Astrocyte of the spinal cord (primary cell): Measurements from ENCODE around the gene ICAM5.
"Not testable (repeated sequence)": the region's sequence is repeated elsewhere in the genome, so short reads cannot be mapped to it uniquely, and the experiment has no call there.

Experiments used
- DNase-seq: peaks from one replicate; pipeline ENCODE4 v3.0.0; 2011; ENCODE audit warnings: low read depth, low spot score
- H3K4me3 ChIP-seq: 2 replicates; pipeline ENCODE4 v1.5.1; 2011; ENCODE audit warnings: low read depth, mild to moderate bottlenecking, low read length, moderate library complexity
- in situ Hi-C: cut with HindIII; loops from 2 replicates; pipeline ENCODE4 v1.10.0; 2017; ENCODE audit warnings: low sequenced_read_pairs
- TF ChIP-seq, protein P1 (sequence below): IDR thresholded peaks from 2 replicates; pipeline ENCODE4 v1.5.1; 2012; ENCODE audit warnings: low read depth, mild to moderate bottlenecking, low read length, inconsistent platforms

Gene ICAM5

DNA sequence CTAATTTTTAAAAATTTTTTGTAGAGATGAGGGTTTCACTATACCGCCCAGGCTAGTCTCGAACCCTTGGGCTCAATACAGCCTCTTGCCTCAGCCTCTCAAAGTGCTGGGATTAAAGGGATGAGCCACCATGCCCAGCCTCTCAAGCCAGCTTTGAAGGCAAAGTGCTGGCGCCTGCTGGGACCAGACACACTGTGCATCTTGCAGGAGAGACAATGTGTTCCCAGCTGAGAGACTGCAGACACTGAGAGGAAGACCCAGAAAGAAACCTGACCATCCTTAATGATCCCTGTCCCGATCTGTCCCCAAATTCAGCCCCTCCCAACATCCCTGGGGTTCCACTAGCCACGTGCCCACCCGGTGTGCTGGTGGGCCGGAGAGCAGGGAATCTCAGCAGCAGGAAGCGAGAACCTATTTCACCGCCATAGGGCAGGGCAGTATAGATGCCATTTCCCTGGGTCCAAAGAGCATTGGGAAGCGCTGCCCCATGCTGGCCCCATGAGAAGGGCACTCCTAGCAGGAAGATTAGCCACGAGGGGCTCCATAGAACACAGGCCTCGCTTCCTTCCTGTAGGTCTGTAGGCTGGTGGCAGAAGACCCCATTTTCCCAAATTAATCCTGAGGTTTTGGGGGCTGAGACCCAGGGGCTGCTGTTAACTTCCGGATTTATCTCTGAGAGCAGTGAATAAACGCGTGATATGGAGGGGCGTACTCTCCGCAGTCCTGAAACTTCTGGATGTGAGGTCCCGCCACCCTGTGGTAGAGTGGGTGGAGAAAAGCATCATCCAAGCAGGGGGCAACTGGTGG, 42.6 kb downstream of the ICAM5 start:
- in situ Hi-C loops: no loop called here
- peak overlapping the region; percentile 92 for H3K4me3 ChIP-seq
- TF ChIP-seq, protein P1, sequence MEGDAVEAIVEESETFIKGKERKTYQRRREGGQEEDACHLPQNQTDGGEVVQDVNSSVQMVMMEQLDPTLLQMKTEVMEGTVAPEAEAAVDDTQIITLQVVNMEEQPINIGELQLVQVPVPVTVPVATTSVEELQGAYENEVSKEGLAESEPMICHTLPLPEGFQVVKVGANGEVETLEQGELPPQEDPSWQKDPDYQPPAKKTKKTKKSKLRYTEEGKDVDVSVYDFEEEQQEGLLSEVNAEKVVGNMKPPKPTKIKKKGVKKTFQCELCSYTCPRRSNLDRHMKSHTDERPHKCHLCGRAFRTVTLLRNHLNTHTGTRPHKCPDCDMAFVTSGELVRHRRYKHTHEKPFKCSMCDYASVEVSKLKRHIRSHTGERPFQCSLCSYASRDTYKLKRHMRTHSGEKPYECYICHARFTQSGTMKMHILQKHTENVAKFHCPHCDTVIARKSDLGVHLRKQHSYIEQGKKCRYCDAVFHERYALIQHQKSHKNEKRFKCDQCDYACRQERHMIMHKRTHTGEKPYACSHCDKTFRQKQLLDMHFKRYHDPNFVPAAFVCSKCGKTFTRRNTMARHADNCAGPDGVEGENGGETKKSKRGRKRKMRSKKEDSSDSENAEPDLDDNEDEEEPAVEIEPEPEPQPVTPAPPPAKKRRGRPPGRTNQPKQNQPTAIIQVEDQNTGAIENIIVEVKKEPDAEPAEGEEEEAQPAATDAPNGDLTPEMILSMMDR: no peak
- DNase-seq: no peak

DNA sequence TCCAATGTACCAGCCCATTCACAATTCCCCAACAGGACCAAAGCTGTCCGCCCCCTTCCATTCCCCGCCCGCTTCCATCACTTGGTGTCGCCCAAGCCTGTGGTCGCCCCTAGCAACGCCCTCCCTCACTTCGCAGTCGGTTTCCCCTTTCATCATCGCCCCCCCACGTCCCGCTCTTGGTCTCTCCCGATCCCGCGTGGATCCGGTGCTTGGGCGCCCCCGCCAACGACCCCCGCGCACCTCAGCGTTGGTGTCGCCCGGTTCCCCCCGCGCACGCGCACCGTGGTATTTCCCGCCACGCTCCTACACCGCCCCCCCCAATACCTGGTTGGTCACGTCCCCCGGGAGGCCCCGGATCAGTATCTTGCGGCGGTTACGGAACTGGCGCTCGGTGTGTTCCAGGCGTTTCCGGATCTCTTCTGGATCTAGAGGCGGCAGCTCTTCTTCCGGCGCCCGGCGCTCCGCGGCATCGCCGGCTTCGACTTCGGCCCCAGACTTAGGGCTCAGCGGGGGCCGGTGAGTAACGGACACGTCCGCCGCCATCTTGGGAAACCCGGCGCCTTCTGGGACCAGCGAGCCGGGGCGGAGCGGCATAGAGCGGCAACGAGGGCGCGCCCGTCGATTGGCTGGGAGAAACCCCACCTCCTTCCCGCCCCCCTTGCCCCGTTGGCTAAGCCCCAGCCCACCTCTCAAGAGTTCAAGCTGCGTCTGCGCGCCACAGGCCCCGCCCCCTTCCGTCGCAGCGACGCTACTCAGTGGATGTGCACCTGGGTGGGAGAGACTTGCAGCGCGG, 43.4 kb downstream of the ICAM5 start, which contains the start of gene RAVER1:
Gene RAVER1, minus strand, starts transcription at position 565 of the 793 bp plus-strand sequence. Its CDS starts 22 bp downstream, at position 543.
- H3K4me3 ChIP-seq: peak within 1 kb of the TSS; percentile 92
- DNase-seq: peak; percentile 98
- in situ Hi-C loops: no loop called here
- TF ChIP-seq, protein P1: no peak

DNA sequence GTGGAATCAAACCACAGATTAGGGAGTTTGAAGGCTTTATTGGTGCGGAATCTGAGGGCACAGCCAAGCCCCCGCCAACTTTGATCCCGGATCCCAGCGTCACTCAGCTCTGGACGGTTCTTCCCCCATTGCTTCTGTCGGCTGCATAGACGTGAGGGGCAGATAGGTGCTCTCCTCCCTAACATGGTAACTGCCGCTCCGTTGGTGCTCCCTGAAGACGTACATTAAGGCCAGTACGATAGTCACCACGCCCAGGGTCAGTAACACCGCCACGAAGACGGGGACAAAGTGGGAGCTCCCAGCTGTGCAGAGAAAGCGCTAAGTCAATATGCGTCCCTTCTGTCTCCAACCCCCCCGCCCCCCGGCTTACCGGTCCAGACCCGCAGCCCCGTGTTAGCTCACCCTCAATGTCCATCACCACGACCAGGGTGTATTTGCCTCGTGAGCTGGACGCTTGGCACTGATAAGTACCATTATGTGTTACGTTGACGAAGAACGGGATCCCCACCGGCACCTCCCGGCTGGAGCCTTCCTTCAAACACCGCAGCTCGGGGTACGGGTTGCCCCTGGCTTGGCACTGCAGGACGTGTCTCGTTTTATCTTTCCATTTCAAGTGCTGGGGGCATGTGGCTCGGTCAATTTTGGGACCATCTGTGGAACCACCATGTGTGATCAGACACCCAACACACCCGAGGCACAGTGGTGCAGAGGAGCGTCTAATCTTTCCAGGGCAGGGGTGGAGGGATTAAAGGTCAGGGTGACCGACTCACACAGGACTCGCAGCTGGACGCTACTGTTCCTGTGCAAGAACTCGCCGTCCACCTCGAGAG, 44.2 kb downstream of the ICAM5 start:
- H3K4me3 ChIP-seq: peak overlapping the region; percentile 92
- TF ChIP-seq, protein P1: no peak
- in situ Hi-C loops: no loop called here
- DNase-seq: peak; percentile 7

DNA sequence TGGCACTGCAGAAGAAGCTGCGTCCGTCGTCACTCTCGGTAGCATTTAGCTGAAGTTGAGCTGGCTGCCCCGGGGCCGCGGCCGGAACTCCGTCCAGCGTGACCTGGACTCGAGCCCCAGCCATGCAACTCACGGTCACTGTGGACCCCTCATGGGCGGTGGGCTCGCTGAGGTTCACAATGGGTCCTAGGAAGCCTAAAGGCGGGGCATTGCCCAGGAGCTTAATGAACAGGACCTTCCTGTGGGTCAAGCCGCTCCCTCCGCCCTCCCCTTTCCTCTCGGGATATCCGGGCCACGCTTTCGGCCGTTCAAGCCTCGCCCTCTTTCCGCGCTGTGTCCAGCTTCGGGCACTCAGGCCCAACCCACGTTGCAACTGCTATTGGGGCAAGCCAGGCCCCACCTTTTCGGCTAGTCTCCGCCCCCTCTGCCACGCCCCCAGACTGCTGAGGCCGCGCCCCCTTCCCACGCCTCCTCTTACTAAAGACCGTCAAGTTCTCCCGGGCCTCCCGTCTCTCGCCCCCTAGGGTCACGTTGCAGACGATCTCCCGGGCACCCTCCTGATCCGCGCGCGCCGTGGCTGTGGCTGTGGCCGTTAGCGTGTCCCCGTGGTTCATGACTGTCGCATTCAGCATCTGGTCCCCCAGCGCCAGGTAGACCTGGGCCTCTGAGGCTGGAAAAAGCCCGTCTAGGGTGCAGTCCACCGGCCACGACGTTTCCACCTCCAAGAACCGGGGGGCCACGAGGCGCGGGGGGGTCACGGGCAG, 45.0 kb downstream of the ICAM5 start:
- TF ChIP-seq, protein P1: no peak
- DNase-seq: peak; percentile 95
- in situ Hi-C loops: no loop called here
- peak overlapping the region; percentile 92 for H3K4me3 ChIP-seq

DNA sequence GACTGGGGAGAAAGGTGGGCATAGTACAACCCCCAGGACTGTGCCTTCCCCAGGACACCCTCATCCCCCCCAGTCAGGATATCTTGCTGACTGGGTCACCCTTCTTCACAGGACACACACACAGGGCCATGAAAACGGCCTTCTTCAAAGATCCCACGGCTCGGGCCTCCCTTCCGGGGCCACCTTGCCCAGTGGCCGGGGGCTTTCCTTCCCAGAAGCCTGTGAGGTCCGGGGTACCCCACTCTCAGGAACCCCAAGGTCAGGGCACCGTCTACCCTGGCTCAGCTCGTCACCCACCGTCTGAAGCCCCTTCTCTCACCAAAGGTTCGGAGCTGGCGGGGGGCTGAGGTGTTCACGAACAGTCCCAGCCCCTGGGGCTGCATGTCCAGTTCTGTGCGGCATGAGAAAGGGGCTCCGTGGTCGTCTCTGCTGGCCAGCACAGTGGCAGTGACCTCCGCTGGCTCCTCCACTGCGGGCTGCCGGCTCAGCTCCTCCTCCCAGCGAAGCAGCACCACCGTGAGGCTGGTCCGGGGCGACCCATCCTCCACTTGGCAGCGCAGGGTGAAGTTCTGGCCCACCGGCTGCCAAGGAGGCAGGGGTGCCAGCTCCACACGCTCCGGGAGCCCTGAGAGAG, 45.7 kb downstream of the ICAM5 start:
- no peak overlapping the region for H3K4me3 ChIP-seq
- no peak for DNase-seq
- in situ Hi-C loops: no loop called here
- TF ChIP-seq, protein P1: no peak

- H3K4me3 ChIP-seq, DNase-seq, in situ Hi-C loops: not testable (repeated sequence)
Measured at GRCh38 chr19:10336725-10337124, 47.0 kb downstream of the ICAM5 start.
